CD4-positive, CD25-positive, alpha-beta regulatory T cell (primary cell): ENCODE data around the gene LGI4. TPM values are rescaled to one million over a fixed set of nuclear protein-coding genes. Genes with fewer than 3 reads are reported as not detected.

Source experiments
- polyA plus RNA-seq, 4 donors: library from polyadenylated mRNA; unstranded; fragments of 300-500 nt; fragmentation: Illumina TruSeq; gene quantifications; one replicate each; pipeline ENCODE4 v1.2.3, GENCODE V29; 2021
- total RNA-seq: library from RNA; stranded (reverse); gene quantifications from one replicate; pipeline ENCODE4 v1.2.3, GENCODE V29; 2022

LGI4 gene
- total and polyA plus RNA-seq, 5 donors from 2014 or later: 0.64 TPM; not detected in 4

Other genes with a start within 250 kb of the LGI4 start
- gene ZNF30, start 208.2 kb downstream of the LGI4 start, total RNA-seq: 4.5 TPM
- gene ZNF30, start 208.2 kb downstream of the LGI4 start, polyA plus RNA-seq: 10 to 100 TPM in 1 of 4 donors, 1 to 10 TPM in 3; 3.0 to 15.2 (median 7.7) TPM
- gene ZNF792, start 170.8 kb downstream of the LGI4 start, total RNA-seq: 16.2 TPM
- gene ZNF792, start 170.8 kb downstream of the LGI4 start, polyA plus RNA-seq: 10 to 100 TPM; 15.5 to 24.7 (median 19.9) TPM
- 179 TPM for gene GRAMD1A, start 134.7 kb downstream of the LGI4 start, total RNA-seq
- gene GRAMD1A, start 134.7 kb downstream of the LGI4 start, polyA plus RNA-seq: 10 to 100 TPM; 25.7 to 39.4 (median 32.1) TPM
- 2.0 TPM for gene SCN1B, start 104.6 kb downstream of the LGI4 start, total RNA-seq
- gene SCN1B, start 104.6 kb downstream of the LGI4 start, polyA plus RNA-seq: under 1 TPM in 3 of 4 donors, not detected in 1; 0.08 to 0.23 (median 0.11) TPM
- not detected for gene HPN, start 93.3 kb downstream of the LGI4 start, total RNA-seq
- gene HPN, start 93.3 kb downstream of the LGI4 start, polyA plus RNA-seq: under 1 TPM in 2 of 4 donors, not detected in 2; 0.54 to 0.70 TPM
- not detected for gene FXYD3, start 19.2 kb downstream of the LGI4 start, total RNA-seq
- gene FXYD3, start 19.2 kb downstream of the LGI4 start, polyA plus RNA-seq: not detected
- gene FXYD1, start 3.8 kb upstream of the LGI4 start, total RNA-seq: 1.6 TPM
- 1 to 10 TPM; 2.1 to 3.7 (median 2.7) TPM for gene FXYD1, start 3.8 kb upstream of the LGI4 start, polyA plus RNA-seq
- 9.3 TPM for gene FXYD7, start 8.2 kb upstream of the LGI4 start, total RNA-seq
- gene FXYD7, start 8.2 kb upstream of the LGI4 start, polyA plus RNA-seq: 1 to 10 TPM; 3.2 to 6.8 (median 4.7) TPM
- 503 TPM for gene FXYD5, start 19.7 kb upstream of the LGI4 start, total RNA-seq
- 100 to 1,000 TPM; 465 to 575 (median 487) TPM for gene FXYD5, start 19.7 kb upstream of the LGI4 start, polyA plus RNA-seq
- gene FAM187B, start 93.7 kb upstream of the LGI4 start, total RNA-seq: not detected
- gene FAM187B, start 93.7 kb upstream of the LGI4 start, polyA plus RNA-seq: not detected
- gene LSR, start 113.9 kb upstream of the LGI4 start, total RNA-seq: 28.1 TPM
- 10 to 100 TPM; 47.8 to 66.1 (median 53.7) TPM for gene LSR, start 113.9 kb upstream of the LGI4 start, polyA plus RNA-seq
- 277 TPM for gene USF2, start 133.9 kb upstream of the LGI4 start, total RNA-seq
- gene USF2, start 133.9 kb upstream of the LGI4 start, polyA plus RNA-seq: 10 to 100 TPM in 1 of 4 donors, 1 to 10 TPM in 3; 5.9 to 10.1 (median 6.8) TPM
- gene HAMP, start 147.5 kb upstream of the LGI4 start, total RNA-seq: 0.32 TPM
- not detected for gene HAMP, start 147.5 kb upstream of the LGI4 start, polyA plus RNA-seq
- gene MAG, start 157.1 kb upstream of the LGI4 start, total RNA-seq: not detected
- gene MAG, start 157.1 kb upstream of the LGI4 start, polyA plus RNA-seq: under 1 TPM in 2 of 4 donors, not detected in 2; 0.16 to 0.28 TPM
- 3.3 TPM for gene CD22, start 194.1 kb upstream of the LGI4 start, total RNA-seq
- gene CD22, start 194.1 kb upstream of the LGI4 start, polyA plus RNA-seq: 1 to 10 TPM in 1 of 4 donors, under 1 TPM in 2, not detected in 1; 0.15 to 1.9 (median 0.39) TPM
- gene FFAR1, start 212.8 kb upstream of the LGI4 start, total RNA-seq: not detected
- not detected for gene FFAR1, start 212.8 kb upstream of the LGI4 start, polyA plus RNA-seq
- 1.7 TPM for gene FFAR3, start 223.4 kb upstream of the LGI4 start, total RNA-seq
- gene FFAR3, start 223.4 kb upstream of the LGI4 start, polyA plus RNA-seq: under 1 TPM in 1 of 4 donors, not detected in 3; 0.39 TPM
- not detected for gene GPR42, start 236.0 kb upstream of the LGI4 start, total RNA-seq
- not detected for gene GPR42, start 236.0 kb upstream of the LGI4 start, polyA plus RNA-seq